HG02884 (cell line): Measurements from ENCODE around the gene ZNF316.

Experiments
- ATAC-seq: cut with Tn5 transposase; IDR thresholded peaks from one replicate; pipeline ENCODE4 v1.9.1; 2021; ENCODE audit warnings: mild to moderate bottlenecking, moderate library complexity; ENCODE audit not compliant: unreplicated experiment

ZNF316 gene

DNA sequence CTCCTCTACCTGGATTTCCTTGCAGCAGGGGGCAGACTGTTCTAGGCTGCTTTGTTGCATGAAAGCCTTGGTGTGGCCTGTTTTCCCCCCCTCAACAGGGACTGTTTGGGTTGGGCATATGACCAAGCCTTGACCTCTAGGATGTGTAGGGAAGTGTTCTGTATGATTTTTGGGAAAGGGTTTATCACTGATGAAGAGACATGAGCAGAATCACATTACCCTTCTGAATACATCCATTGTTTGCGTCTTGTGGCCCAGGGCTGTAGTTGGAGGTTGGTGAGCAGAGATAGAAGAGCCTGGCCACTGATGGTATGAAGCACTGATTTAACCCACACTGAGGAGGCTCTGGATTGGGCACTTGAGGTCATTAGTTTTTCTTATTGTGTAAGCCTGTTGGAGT, 43.0 kb downstream of the ZNF316 start:
- ATAC-seq, result no peak

DNA sequence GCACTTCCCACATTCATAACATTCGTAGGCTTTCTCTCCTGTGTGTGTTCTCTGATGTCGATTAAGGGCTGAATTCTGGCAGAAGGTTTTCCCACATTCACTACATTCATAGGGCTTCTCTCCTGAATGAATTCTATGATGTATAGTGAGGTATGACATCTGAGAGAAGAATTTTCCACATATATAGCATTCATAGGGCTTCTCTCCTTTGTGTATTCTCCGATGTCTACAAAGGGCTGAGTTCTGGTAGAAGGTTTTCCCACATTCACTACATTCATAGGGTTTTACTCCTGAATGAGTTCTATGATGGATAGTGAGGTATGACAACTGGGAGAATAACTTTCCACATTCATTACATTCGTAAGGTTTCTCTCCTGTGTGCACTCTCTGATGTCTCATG, 54.0 kb downstream of the ZNF316 start:
- ATAC-seq, result no peak

DNA sequence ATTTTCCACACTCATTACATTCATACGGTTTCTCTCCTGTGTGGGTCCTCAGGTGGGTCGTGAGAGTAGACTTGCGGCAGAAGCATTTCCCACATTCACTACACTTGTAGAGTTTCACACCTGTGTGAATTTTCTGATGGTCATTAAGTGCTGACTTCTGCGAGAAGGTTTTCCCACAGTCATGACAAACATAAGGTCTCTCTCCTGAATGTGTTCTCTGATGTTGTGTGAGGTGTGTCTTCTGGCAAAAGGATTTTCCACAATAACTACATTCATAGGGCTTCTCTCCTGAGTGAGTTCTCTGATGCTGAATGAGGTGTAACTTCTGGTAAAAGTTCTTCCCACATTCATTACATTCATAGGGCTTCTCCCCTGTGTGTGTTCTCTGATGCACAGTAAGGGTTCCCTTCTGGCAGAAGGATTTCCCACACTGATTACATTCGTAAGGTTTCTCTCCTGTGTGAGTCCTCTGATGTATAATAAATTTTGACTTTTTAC, 54.5 kb downstream of the ZNF316 start:
- ATAC-seq, result no peak

DNA sequence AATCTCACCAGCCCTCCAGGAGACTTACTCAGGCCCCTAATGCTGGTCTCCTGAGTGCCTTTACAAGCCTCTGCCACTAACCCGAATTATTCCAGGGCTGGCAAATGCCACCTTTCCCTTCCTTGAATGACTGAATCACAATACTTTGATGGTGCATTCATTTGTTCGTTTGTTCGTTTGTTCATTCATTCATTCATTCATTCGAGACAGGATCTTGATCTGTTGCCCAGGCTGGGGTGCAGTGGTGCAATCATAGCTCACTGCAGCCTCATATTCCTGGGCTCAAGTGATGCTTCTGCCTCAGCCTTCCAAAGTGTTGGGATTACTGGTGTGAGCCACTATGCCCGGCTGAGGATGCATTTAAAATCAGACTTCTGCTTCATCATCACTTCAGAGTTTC, 63.7 kb downstream of the ZNF316 start:
- ATAC-seq, result no peak

GRCh38 chr7:6701860-6702259, 64.7 kb downstream of the ZNF316 start:
- no peak for ATAC-seq
